Measurements from ENCODE around the gene GABRG3.

The GABRG3 gene

DNA sequence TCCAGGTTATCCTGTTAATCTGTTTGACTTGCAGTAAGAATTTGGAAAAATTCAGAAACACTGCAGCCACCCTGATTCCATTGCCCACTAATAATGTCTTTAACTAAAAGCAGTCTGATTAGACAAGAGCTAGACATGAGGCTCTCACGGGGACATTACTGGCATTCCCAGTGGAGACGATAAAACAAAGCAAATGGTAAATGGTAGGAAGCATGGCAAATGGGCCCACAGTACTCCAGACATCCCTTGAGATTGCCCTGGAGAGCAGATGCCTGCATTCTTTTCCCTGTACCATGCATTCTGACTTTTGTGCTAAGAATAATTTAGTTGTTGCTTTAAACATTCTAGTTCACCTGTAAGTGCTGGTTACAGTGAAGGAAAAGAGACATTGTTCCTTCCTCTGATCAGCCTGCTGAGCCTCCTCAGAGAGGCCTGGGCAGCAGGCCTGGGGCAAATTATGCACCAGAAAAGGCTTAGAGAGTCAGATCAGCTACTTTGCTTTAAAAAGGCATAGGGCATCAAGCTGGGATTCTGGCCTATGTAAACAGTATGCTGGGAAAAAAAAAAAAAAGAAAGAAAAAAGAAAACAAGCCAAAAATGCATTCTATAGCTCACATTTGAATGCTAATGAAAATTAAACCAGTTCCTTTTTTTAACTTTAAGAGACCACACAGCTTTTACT lies 204.6 kb downstream of the GABRG3 start:
- no peaks in the 10 kb centered on the region for H3K27me3 ChIP-seq (ENCODE audit: insufficient read depth, poor library complexity, severe bottlenecking)
- TF ChIP-seq POLR2AphosphoS5 (IDR thresholded peaks at IDR 0.05; ENCODE audit: low read depth) (no peak), GABPA (IDR thresholded peaks at IDR 0.05; ENCODE audit: low read depth) (no peak), SPI1 (IDR thresholded peaks at IDR 0.05; ENCODE audit: borderline replicate concordance, low read depth) (no peak)
- TF ChIP-seq, protein P1, sequence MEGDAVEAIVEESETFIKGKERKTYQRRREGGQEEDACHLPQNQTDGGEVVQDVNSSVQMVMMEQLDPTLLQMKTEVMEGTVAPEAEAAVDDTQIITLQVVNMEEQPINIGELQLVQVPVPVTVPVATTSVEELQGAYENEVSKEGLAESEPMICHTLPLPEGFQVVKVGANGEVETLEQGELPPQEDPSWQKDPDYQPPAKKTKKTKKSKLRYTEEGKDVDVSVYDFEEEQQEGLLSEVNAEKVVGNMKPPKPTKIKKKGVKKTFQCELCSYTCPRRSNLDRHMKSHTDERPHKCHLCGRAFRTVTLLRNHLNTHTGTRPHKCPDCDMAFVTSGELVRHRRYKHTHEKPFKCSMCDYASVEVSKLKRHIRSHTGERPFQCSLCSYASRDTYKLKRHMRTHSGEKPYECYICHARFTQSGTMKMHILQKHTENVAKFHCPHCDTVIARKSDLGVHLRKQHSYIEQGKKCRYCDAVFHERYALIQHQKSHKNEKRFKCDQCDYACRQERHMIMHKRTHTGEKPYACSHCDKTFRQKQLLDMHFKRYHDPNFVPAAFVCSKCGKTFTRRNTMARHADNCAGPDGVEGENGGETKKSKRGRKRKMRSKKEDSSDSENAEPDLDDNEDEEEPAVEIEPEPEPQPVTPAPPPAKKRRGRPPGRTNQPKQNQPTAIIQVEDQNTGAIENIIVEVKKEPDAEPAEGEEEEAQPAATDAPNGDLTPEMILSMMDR (IDR thresholded peaks at IDR 0.05; ENCODE audit: insufficient read depth, low read length): no peak
- TF ChIP-seq, protein P2, sequence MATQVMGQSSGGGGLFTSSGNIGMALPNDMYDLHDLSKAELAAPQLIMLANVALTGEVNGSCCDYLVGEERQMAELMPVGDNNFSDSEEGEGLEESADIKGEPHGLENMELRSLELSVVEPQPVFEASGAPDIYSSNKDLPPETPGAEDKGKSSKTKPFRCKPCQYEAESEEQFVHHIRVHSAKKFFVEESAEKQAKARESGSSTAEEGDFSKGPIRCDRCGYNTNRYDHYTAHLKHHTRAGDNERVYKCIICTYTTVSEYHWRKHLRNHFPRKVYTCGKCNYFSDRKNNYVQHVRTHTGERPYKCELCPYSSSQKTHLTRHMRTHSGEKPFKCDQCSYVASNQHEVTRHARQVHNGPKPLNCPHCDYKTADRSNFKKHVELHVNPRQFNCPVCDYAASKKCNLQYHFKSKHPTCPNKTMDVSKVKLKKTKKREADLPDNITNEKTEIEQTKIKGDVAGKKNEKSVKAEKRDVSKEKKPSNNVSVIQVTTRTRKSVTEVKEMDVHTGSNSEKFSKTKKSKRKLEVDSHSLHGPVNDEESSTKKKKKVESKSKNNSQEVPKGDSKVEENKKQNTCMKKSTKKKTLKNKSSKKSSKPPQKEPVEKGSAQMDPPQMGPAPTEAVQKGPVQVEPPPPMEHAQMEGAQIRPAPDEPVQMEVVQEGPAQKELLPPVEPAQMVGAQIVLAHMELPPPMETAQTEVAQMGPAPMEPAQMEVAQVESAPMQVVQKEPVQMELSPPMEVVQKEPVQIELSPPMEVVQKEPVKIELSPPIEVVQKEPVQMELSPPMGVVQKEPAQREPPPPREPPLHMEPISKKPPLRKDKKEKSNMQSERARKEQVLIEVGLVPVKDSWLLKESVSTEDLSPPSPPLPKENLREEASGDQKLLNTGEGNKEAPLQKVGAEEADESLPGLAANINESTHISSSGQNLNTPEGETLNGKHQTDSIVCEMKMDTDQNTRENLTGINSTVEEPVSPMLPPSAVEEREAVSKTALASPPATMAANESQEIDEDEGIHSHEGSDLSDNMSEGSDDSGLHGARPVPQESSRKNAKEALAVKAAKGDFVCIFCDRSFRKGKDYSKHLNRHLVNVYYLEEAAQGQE (IDR thresholded peaks at IDR 0.05; ENCODE audit: insufficient replicate concordance, low read depth): no peak
- no peak for DNase-seq (ENCODE audit: low read depth in 1 of 2, low spot score in 1 of 2)
- H3K4me3 ChIP-seq (replicated peaks; ENCODE audit: insufficient read depth, low read length): no peak overlapping the region
- no peak overlapping the region for H3K27ac ChIP-seq (replicated peaks)

DNA sequence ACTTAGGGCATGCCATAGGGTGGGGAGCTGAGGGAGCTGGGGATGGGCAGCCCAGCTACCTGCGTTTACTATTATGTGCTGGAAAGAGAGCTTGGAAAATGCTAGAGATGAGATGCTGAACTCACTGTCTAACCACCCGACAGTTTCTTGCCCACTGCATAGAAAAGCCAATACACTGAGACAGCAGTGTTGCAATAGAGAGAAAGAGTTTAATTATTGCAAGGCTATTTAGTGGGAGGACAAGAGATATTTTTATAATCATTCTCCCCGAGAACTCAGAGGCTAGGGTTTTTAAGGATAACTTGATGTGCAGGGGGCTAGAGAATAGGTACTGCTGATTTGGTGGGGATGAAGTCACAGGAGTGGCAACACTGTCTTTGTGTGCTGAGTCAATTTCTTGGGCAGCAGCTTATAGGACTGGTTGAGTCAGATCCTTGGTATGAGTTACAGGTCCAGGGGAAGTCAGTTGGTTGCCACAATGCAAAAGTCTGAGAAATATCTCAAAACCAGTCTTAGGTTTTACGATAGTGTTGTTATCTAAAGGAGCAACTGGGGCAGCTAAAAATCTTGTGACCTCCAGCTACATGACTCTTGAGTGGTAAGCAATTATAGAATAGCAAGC lies 205.9 kb downstream of the GABRG3 start:
- Histone ChIP-seq H3K27me3 (ENCODE audit: insufficient read depth, poor library complexity, severe bottlenecking) (no peaks in the 10 kb centered on the region), H3K27ac (replicated peaks) (no peak overlapping the region), H3K4me3 (replicated peaks; ENCODE audit: insufficient read depth, low read length) (no peak overlapping the region)
- TF ChIP-seq, protein P1 (IDR thresholded peaks at IDR 0.05; ENCODE audit: insufficient read depth, low read length): no peak
- no peak for TF ChIP-seq POLR2AphosphoS5 (IDR thresholded peaks at IDR 0.05; ENCODE audit: low read depth)
- TF ChIP-seq SPI1 (IDR thresholded peaks at IDR 0.05; ENCODE audit: borderline replicate concordance, low read depth): no peak
- DNase-seq (ENCODE audit: low read depth in 1 of 2, low spot score in 1 of 2): no peak

DNA sequence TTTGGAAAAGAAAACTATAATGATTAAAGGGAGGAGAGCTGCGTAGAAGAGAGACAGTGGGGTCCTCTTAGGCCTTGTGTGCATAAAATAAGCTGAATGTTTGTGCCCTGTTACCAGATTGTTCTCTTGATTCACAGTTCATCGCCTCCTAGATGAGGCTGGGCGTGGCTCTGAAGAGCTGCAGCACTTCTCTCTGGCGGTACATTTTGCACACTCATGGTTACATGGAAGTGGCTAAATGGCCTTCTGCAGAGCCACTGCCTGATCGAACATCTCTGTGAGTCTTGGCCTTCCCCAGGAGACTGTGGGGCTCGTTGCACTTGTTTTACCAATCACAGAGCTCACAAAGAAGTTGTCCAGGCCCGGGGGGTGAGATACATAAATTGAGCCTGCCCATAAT lies 208.8 kb downstream of the GABRG3 start:
- H3K27ac ChIP-seq (replicated peaks): no peak overlapping the region
- H3K4me3 ChIP-seq (replicated peaks; ENCODE audit: insufficient read depth, low read length): no peak overlapping the region
- TF ChIP-seq SPI1 (IDR thresholded peaks at IDR 0.05; ENCODE audit: borderline replicate concordance, low read depth) (no peak), POLR2AphosphoS5 (IDR thresholded peaks at IDR 0.05; ENCODE audit: low read depth) (no peak)
- TF ChIP-seq, protein P2 (IDR thresholded peaks at IDR 0.05; ENCODE audit: insufficient replicate concordance, low read depth): no peak
- TF ChIP-seq, protein P1 (IDR thresholded peaks at IDR 0.05; ENCODE audit: insufficient read depth, low read length): no peak
- DNase-seq (ENCODE audit: low read depth in 1 of 2, low spot score in 1 of 2): no peak
- no peaks in the 10 kb centered on the region for H3K27me3 ChIP-seq (ENCODE audit: insufficient read depth, poor library complexity, severe bottlenecking)

Measured in HL-60 (cell line).